Hepatocyte (in vitro differentiated cells): ENCODE results near the gene AKR1E2.

ENCODE experiments used
- CTCF ChIP-seq: fragments of 200-600 bp; sonication (generic); IDR thresholded peaks from 2 replicates; pipeline ENCODE4 v1.5.1; 2016; ENCODE audit warnings: antibody characterized with exemption, mild to moderate bottlenecking; ENCODE audit not compliant: poor library complexity
- EZH2 ChIP-seq: fragments of 200-600 bp; sonication (generic); IDR thresholded peaks from 2 replicates; pipeline ENCODE4 v1.6.1; 2016; ENCODE audit warnings: antibody characterized with exemption, mild to moderate bottlenecking, borderline replicate concordance

GRCh38 chr10:4819707-4820106 is 6.3 kb upstream of the AKR1E2 start:
- no peak for TF ChIP-seq CTCF
- no peak for TF ChIP-seq EZH2
